ENCODE results near the gene BFSP2. TPM values are rescaled to one million over a fixed set of nuclear protein-coding genes. Genes with fewer than 3 reads are reported as not detected.
"Not testable (repeated sequence)": the region's sequence is repeated elsewhere in the genome, so short reads cannot be mapped to it uniquely, and the experiment has no call there.

The BFSP2 gene
- total RNA-seq, 2 donors from 2014 or later = not detected

DNA sequence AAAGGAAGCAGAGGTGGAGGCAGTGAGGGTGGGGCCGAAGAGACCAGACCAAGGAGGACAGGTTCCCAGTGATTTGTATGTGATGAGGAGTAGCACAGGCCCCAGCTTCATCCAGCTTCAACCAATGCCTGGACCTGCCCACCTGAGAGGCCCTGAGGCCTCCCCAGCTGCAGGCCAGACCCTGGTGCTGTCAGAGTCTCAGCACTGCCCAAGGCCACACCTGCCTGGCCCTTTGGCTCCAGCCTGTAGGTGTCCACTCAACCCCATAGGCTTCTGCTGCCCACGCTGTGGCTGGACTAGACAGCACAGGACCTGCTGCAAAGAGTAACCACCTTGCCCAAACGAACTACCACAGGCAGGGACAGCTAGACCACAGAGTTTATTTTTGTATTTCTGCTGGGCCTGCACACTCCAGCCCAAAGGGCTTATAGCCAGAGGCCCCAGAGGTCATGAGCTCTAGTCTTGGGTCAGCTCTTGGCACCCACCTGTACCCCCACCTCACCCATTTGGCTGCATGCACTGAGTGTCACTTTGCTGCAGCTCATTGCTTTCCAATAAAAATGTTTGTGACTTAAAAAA, 91.7 kb downstream of the BFSP2 start:
- Histone ChIP-seq H3K27me3 (replicated peaks; ENCODE audit: insufficient read depth) (no peaks in the 10 kb centered on the region), H3K9me3 (no peaks in the 10 kb centered on the region), H3K4me3 (no peak overlapping the region), H3K27ac (no peak overlapping the region), H3K36me3 (no peaks in the 10 kb centered on the region), H3K4me1 (replicated peaks) (no peaks in the 10 kb centered on the region)
- DNase-seq (ENCODE audit: low spot score) = no peak
- intact Hi-C loops (cut with DNase I) = no loop called here
- TF ChIP-seq POLR2A (IDR thresholded peaks at IDR 0.05) = no peak
- TF ChIP-seq POLR2AphosphoS5 (IDR thresholded peaks at IDR 0.05) = no peak
- TF ChIP-seq, protein P1, sequence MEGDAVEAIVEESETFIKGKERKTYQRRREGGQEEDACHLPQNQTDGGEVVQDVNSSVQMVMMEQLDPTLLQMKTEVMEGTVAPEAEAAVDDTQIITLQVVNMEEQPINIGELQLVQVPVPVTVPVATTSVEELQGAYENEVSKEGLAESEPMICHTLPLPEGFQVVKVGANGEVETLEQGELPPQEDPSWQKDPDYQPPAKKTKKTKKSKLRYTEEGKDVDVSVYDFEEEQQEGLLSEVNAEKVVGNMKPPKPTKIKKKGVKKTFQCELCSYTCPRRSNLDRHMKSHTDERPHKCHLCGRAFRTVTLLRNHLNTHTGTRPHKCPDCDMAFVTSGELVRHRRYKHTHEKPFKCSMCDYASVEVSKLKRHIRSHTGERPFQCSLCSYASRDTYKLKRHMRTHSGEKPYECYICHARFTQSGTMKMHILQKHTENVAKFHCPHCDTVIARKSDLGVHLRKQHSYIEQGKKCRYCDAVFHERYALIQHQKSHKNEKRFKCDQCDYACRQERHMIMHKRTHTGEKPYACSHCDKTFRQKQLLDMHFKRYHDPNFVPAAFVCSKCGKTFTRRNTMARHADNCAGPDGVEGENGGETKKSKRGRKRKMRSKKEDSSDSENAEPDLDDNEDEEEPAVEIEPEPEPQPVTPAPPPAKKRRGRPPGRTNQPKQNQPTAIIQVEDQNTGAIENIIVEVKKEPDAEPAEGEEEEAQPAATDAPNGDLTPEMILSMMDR (IDR thresholded peaks at IDR 0.05) = no peak
- WGBS = 92% methylated on average over 3 of the region's 3 CpGs

DNA sequence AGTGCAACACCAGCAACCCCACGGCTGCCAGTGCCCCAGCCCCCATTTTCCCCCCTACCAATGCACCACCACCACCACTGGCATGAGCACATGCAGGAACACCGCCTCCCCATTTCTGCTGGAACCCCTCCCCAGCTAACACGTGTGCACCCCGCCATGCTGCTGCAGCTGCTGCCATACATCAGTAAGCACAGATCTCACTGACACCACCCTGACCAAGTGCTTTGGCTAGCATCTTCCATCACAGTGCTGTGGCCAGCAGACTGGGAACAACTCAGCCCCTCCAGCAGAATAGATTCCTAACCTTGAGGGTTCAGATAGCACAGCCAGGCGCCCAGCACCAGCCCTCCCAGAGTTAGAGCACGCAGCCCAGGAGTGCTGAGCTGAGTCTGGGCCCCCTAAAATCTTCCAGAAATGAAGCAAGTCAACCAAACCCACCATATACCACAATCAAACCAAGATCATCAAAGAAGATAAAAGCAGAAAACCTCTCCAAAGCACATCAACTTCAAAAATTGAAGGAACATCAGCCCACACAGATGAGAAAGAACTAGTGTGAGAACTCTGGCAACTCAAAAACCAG, 92.4 kb downstream of the BFSP2 start:
- no peaks in the 10 kb centered on the region for H3K27me3 ChIP-seq (replicated peaks; ENCODE audit: insufficient read depth)
- intact Hi-C loops (cut with DNase I) = no loop called here
- WGBS = 94% methylated on average over 6 of the region's 6 CpGs
- no peaks in the 10 kb centered on the region for H3K36me3 ChIP-seq
- H3K4me1 ChIP-seq (replicated peaks) = no peaks in the 10 kb centered on the region
- TF ChIP-seq, protein P1 (IDR thresholded peaks at IDR 0.05) = no peak
- TF ChIP-seq POLR2A (IDR thresholded peaks at IDR 0.05) (no peak), POLR2AphosphoS5 (IDR thresholded peaks at IDR 0.05) (no peak)
- no peaks in the 10 kb centered on the region for H3K9me3 ChIP-seq
- no peak for DNase-seq (ENCODE audit: low spot score)
- H3K4me3 ChIP-seq = no peak overlapping the region
- no peak overlapping the region for H3K27ac ChIP-seq

DNA sequence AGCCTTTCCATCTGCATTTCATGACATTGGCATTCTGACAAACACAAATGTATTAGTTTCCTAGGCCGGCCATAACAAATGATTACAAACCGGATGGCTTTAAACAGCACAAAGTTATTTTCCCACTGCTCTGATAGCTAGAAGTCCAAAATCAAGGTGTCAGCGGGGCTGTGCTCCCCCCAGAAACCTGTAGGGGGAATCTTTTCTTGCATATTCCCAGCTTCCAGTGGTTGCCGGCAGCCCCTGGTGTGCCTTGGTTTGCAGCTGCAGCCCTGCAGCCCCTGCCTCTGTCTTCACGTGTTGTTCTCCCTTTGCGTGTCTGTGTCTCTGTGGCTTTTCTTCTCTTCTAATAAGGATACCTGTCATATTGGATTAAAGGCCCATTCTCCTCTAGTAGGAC, 94.6 kb downstream of the BFSP2 start:
- Histone ChIP-seq H3K4me3 (no peak overlapping the region), H3K27ac (no peak overlapping the region), H3K4me1 (replicated peaks) (peaks cover 2% of the 10 kb centered on the region), H3K36me3 (no peaks in the 10 kb centered on the region), H3K27me3 (replicated peaks; ENCODE audit: insufficient read depth) (no peaks in the 10 kb centered on the region), H3K9me3 (no peaks in the 10 kb centered on the region)
- intact Hi-C loops (cut with DNase I) = no loop called here
- TF ChIP-seq POLR2A (IDR thresholded peaks at IDR 0.05) (no peak), POLR2AphosphoS5 (IDR thresholded peaks at IDR 0.05) (no peak)
- TF ChIP-seq, protein P1 (IDR thresholded peaks at IDR 0.05) = no peak
- 84% methylated on average over 6 of the region's 6 CpGs for WGBS
- DNase-seq (ENCODE audit: low spot score) = no peak

GRCh38 chr3:133502542-133502941, 102.7 kb downstream of the BFSP2 start:
- DNase-seq (ENCODE audit: low spot score); intact Hi-C loops (cut with DNase I); H3K27me3 ChIP-seq (replicated peaks; ENCODE audit: insufficient read depth); H3K27ac ChIP-seq; H3K36me3 ChIP-seq; H3K9me3 ChIP-seq; H3K4me1 ChIP-seq (replicated peaks); H3K4me3 ChIP-seq: not testable (repeated sequence)
- WGBS = 100% methylated on average over 1 of the region's 2 CpGs

GRCh38 chr3:133503409-133503808, 103.6 kb downstream of the BFSP2 start:
- Histone ChIP-seq H3K36me3 (no peaks in the 10 kb centered on the region), H3K27ac (no peak overlapping the region), H3K4me1 (replicated peaks) (peaks cover 2% of the 10 kb centered on the region), H3K9me3 (no peaks in the 10 kb centered on the region), H3K4me3 (no peak overlapping the region), H3K27me3 (replicated peaks; ENCODE audit: insufficient read depth) (no peaks in the 10 kb centered on the region)
- WGBS = 53% methylated on average over 1 of the region's 1 CpG
- DNase-seq (ENCODE audit: low spot score) = no peak
- intact Hi-C loops (cut with DNase I) = no loop called here
- TF ChIP-seq POLR2AphosphoS5 (IDR thresholded peaks at IDR 0.05) = no peak
- TF ChIP-seq POLR2A (IDR thresholded peaks at IDR 0.05) = no peak
- TF ChIP-seq, protein P1 (IDR thresholded peaks at IDR 0.05) = no peak
